ENCODE data around the gene YLPM1. TPM values are rescaled to one million over a fixed set of nuclear protein-coding genes. Genes with fewer than 3 reads are reported as not detected.

YLPM1 gene
- total RNA-seq, 1 donor from 2014 or later: 49.5 TPM

DNA sequence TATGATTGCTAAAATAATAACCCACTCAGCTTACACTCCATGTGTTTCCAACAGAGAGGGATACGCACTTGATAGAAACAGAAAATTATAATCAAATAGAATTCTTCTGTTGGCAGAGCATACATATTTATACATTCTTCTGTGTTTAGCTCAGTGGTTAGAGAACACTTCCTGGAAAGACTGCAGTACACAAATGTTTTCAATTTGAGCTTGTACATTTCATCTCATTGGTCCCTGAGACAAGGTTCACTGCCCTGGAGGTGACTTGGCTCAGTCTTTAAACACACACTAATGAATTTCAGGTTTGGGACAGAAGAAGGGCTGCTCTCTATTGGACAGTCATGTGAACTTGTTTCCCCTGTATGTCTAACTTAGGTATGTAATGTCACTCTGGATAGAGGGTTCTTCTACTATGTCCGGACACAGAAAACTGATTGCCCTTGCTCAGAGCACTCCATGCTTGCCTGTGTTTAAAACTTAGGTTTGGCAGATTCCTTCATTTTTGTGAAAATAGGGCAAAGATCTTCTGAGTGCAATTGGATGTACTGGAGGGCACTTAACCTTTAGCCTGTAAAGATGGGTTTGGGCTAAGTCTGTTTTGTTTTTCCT is 89.9 kb downstream of the YLPM1 start:
- no peaks in the 10 kb centered on the region for H3K27me3 Mint-ChIP-seq (ENCODE audit: low read depth, unreplicated experiment)
- H3K9me3 Mint-ChIP-seq (ENCODE audit: unreplicated experiment): no peaks in the 10 kb centered on the region
- Histone ChIP-seq H3K9me3 (ENCODE audit: insufficient read depth, low read depth, low read length) (no peaks in the 10 kb centered on the region), H3K36me3 (ENCODE audit: insufficient read depth, low read length) (no peaks in the 10 kb centered on the region), H2AFZ (ENCODE audit: low read depth, low read length) (no peak overlapping the region), H3K4me3 (ENCODE audit: insufficient read depth, low read depth, low read length) (no peak overlapping the region), H3K4me2 (ENCODE audit: low read length) (no peak overlapping the region), H4K20me1 (ENCODE audit: insufficient read depth, low read length) (no peaks in the 10 kb centered on the region), H3K27me3 (ENCODE audit: insufficient read depth, low read length) (no peaks in the 10 kb centered on the region), H3K27ac (ENCODE audit: low read depth, low read length) (no peak overlapping the region), H3K79me2 (ENCODE audit: insufficient read depth, low read length) (no peaks in the 10 kb centered on the region), H3K9ac (ENCODE audit: low read length) (no peak overlapping the region), H3K4me1 (ENCODE audit: insufficient read depth, low read length) (peaks cover 6% of the 10 kb centered on the region)
- FAIRE-seq: no peak
- H3K4me3 Mint-ChIP-seq (ENCODE audit: unreplicated experiment): no peak overlapping the region
- peak; percentile 42 for DNase-seq (ENCODE audit: low read depth)
- peaks cover 2% of the 10 kb centered on the region for H3K36me3 Mint-ChIP-seq (ENCODE audit: low read depth, unreplicated experiment)
- TF ChIP-seq, protein P1, sequence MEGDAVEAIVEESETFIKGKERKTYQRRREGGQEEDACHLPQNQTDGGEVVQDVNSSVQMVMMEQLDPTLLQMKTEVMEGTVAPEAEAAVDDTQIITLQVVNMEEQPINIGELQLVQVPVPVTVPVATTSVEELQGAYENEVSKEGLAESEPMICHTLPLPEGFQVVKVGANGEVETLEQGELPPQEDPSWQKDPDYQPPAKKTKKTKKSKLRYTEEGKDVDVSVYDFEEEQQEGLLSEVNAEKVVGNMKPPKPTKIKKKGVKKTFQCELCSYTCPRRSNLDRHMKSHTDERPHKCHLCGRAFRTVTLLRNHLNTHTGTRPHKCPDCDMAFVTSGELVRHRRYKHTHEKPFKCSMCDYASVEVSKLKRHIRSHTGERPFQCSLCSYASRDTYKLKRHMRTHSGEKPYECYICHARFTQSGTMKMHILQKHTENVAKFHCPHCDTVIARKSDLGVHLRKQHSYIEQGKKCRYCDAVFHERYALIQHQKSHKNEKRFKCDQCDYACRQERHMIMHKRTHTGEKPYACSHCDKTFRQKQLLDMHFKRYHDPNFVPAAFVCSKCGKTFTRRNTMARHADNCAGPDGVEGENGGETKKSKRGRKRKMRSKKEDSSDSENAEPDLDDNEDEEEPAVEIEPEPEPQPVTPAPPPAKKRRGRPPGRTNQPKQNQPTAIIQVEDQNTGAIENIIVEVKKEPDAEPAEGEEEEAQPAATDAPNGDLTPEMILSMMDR (IDR thresholded peaks at IDR 0.05; ENCODE audit: insufficient read depth, low read depth, low read length): no peak
- no peak for TF ChIP-seq EZH2 (IDR thresholded peaks at IDR 0.05; ENCODE audit: insufficient read depth, low read length)
- peaks cover 7% of the 10 kb centered on the region for H3K4me1 Mint-ChIP-seq (ENCODE audit: low read depth, unreplicated experiment)
- no peak overlapping the region for H3K27ac Mint-ChIP-seq (ENCODE audit: unreplicated experiment)

- H2AFZ ChIP-seq (ENCODE audit: low read depth, low read length): no peak overlapping the region
- H3K9ac ChIP-seq (ENCODE audit: low read length): no peak overlapping the region
- H3K27me3 ChIP-seq (ENCODE audit: insufficient read depth, low read length): no peaks in the 10 kb centered on the region
- no peaks in the 10 kb centered on the region for H4K20me1 ChIP-seq (ENCODE audit: insufficient read depth, low read length)
- Mint-ChIP-seq H3K27me3 (ENCODE audit: low read depth, unreplicated experiment) (no peaks in the 10 kb centered on the region), H3K36me3 (ENCODE audit: low read depth, unreplicated experiment) (peaks cover 2% of the 10 kb centered on the region), H3K9me3 (ENCODE audit: unreplicated experiment) (no peaks in the 10 kb centered on the region), H3K4me3 (ENCODE audit: unreplicated experiment) (no peak overlapping the region), H3K4me1 (ENCODE audit: low read depth, unreplicated experiment) (peaks cover 6% of the 10 kb centered on the region), H3K27ac (ENCODE audit: unreplicated experiment) (no peak overlapping the region)
- no peaks in the 10 kb centered on the region for H3K9me3 ChIP-seq (ENCODE audit: insufficient read depth, low read depth, low read length)
- DNase-seq (ENCODE audit: low read depth) (no peak), FAIRE-seq (no peak)
- H3K27ac ChIP-seq (ENCODE audit: low read depth, low read length): no peak overlapping the region
- no peaks in the 10 kb centered on the region for H3K79me2 ChIP-seq (ENCODE audit: insufficient read depth, low read length)
- peaks cover 6% of the 10 kb centered on the region for H3K4me1 ChIP-seq (ENCODE audit: insufficient read depth, low read length)
- no peak overlapping the region for H3K4me3 ChIP-seq (ENCODE audit: insufficient read depth, low read depth, low read length)
- H3K36me3 ChIP-seq (ENCODE audit: insufficient read depth, low read length): no peaks in the 10 kb centered on the region
- no peak overlapping the region for H3K4me2 ChIP-seq (ENCODE audit: low read length)
- TF ChIP-seq, protein P1 (IDR thresholded peaks at IDR 0.05; ENCODE audit: insufficient read depth, low read depth, low read length): no peak
- no peak for TF ChIP-seq EZH2 (IDR thresholded peaks at IDR 0.05; ENCODE audit: insufficient read depth, low read length)
These were observed 90.5 kb downstream of the YLPM1 start for GRCh38 chr14:74853581-74853980.

- peaks cover 6% of the 10 kb centered on the region for H3K4me1 ChIP-seq (ENCODE audit: insufficient read depth, low read length)
- no peak for FAIRE-seq
- Mint-ChIP-seq H3K4me1 (ENCODE audit: low read depth, unreplicated experiment) (peaks cover 7% of the 10 kb centered on the region), H3K9me3 (ENCODE audit: unreplicated experiment) (no peaks in the 10 kb centered on the region), H3K27me3 (ENCODE audit: low read depth, unreplicated experiment) (peaks cover 5% of the 10 kb centered on the region), H3K27ac (ENCODE audit: unreplicated experiment) (no peak overlapping the region), H3K4me3 (ENCODE audit: unreplicated experiment) (no peak overlapping the region), H3K36me3 (ENCODE audit: low read depth, unreplicated experiment) (peaks cover 2% of the 10 kb centered on the region)
- no peaks in the 10 kb centered on the region for H3K36me3 ChIP-seq (ENCODE audit: insufficient read depth, low read length)
- TF ChIP-seq, protein P1 (IDR thresholded peaks at IDR 0.05; ENCODE audit: insufficient read depth, low read depth, low read length): no peak
- no peak for TF ChIP-seq EZH2 (IDR thresholded peaks at IDR 0.05; ENCODE audit: insufficient read depth, low read length)
- H3K4me3 ChIP-seq (ENCODE audit: insufficient read depth, low read depth, low read length): no peak overlapping the region
- no peak for DNase-seq (ENCODE audit: low read depth)
- no peak overlapping the region for H3K27ac ChIP-seq (ENCODE audit: low read depth, low read length)
- no peaks in the 10 kb centered on the region for H3K27me3 ChIP-seq (ENCODE audit: insufficient read depth, low read length)
- no peaks in the 10 kb centered on the region for H3K9me3 ChIP-seq (ENCODE audit: insufficient read depth, low read depth, low read length)
- no peak overlapping the region for H3K9ac ChIP-seq (ENCODE audit: low read length)
- H2AFZ ChIP-seq (ENCODE audit: low read depth, low read length): no peak overlapping the region
- H4K20me1 ChIP-seq (ENCODE audit: insufficient read depth, low read length): no peaks in the 10 kb centered on the region
- H3K79me2 ChIP-seq (ENCODE audit: insufficient read depth, low read length): no peaks in the 10 kb centered on the region
- no peak overlapping the region for H3K4me2 ChIP-seq (ENCODE audit: low read length)
These were observed 91.9 kb downstream of the YLPM1 start for GRCh38 chr14:74855021-74855420.
